GM10248 (cell line): ENCODE measurements around the gene SAP30.

ENCODE experiments used
- CTCF ChIA-PET: fragments of 300-600 bp; sonication (Branson Sonifier 250); formaldehyde crosslinking; extraction: SDS; loops from one replicate; lab custom pipeline; 2021; ENCODE audit warnings: antibody characterized with exemption; lab: Yijun Ruan, JAX
- POLR2A ChIA-PET: fragments of 350-650 bp; sonication (Branson Sonifier 250); formaldehyde crosslinking; extraction: SDS; loops from one replicate; lab custom pipeline; 2020; ENCODE audit warnings: antibody characterized with exemption; lab: Yijun Ruan, JAX
- DNase-seq: peaks from one replicate; pipeline ENCODE4 v3.0.0; 2012; ENCODE audit errors: extremely low spot score
- CTCF ChIP-seq: IDR thresholded peaks from 2 replicates; pipeline ENCODE4 v1.5.1; 2012; ENCODE audit warnings: mild to moderate bottlenecking, low read depth; ENCODE audit errors: extremely low read depth, missing control alignments, control extremely low read depth

SAP30 gene

DNA sequence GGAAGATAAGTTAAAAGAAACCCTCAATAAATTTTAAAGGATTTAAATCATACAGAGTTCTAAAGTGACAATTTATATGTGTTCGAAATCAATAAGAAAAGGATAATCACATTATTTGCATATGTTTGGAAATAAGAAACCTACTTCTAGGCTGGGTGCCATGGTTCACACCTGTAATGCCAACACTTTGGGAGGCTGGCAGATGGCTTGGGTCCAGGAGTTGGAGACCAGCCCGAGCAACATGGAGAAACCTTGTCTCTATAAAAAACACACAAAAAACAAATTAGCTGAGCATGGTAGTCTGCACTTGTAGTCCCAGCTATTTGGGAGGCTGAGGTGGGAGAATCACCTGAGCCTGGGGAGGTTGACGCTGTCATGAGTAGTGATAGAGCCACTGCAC is 8.1 kb upstream of the SAP30 start:
- DNase-seq, result no peak
- CTCF ChIA-PET, result no interaction called here

DNA sequence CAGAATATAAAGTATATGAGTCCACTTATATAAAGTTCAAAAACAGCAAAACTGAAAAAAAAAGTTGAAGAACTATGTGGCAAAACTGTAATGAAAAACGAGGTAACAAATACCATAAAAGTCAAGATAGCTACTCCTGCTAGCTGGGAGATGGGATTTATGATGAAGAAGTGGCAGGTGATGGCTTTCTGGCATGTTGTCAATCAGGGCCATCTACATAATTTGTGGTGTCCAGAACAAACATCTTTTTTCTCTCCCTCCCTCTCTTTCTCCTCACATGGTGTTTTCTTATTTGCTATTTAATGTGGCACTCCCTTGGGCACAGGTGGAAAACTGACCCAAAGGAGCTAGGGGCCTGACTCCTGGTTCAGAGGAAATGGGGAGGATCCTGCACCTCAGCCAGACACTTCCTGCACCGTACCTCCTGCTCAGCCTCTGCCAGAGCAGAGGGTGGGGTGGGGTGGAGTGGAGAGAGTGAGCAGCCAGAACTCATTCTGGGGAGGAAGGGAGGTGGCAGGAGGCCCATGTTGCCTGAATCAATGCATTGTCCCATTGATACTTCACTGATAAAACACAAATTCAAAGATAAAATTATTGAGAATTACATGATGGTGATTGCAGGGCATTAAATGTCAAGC is 5.3 kb upstream of the SAP30 start:
- CTCF ChIA-PET, result interaction anchor here (1.3 to 2.3 kb wide), 3 partner anchors 11 to 47 kb away, joined by 3 to 7 read pairs (median 3); no protein-coding TSS in a partner anchor
- no peak for TF ChIP-seq CTCF
- DNase-seq, result no peak
- POLR2A ChIA-PET, result no interaction called here

More for the DNA sequence above, 8.1 kb upstream of the SAP30 start:
- POLR2A ChIA-PET, result no interaction called here
- TF ChIP-seq CTCF, result no peak

DNA sequence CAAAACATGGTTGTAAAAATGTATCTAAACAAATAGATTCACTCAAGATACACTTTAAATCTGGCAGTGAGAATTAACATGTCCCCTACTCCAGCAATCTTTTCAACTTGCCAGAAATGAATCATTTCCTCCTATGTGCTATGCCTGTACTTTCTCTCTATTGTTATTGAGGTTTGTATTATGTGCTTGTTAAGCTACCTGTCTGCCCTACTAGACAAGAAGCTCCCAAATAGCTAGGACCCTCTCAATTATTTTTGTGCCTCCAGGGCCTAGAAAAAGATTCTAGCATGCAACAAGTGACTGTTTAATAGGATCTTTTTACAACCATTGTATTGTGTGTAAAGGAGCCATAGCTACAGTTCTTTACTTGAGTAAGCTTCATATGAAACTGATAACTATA is 3.5 kb upstream of the SAP30 start:
- POLR2A ChIA-PET, result interaction anchor here (0.8 to 1.0 kb wide), 2 partner anchors 33 to 34 kb away, joined by 3 read pairs; partner anchors contain the start of gene HMGB2
- DNase-seq, result peak; percentile 38
- no peak for TF ChIP-seq CTCF
- CTCF ChIA-PET, result interaction anchor here (0.7 to 3.6 kb wide), 7 partner anchors 11 to 110 kb away, joined by 3 to 16 read pairs (median 3); no protein-coding TSS in a partner anchor

GRCh38 chr4:173367946-173368345 is 2.8 kb upstream of the SAP30 start:
- POLR2A ChIA-PET, result interaction anchor here (0.8 to 1.0 kb wide), 2 partner anchors 34 to 35 kb away, joined by 3 read pairs; partner anchors contain the start of gene HMGB2
- CTCF ChIA-PET, result interaction anchor here (0.7 to 3.6 kb wide), 7 partner anchors 12 to 111 kb away, joined by 3 to 16 read pairs (median 3); no protein-coding TSS in a partner anchor
- DNase-seq, result no peak
- TF ChIP-seq CTCF, result no peak

DNA sequence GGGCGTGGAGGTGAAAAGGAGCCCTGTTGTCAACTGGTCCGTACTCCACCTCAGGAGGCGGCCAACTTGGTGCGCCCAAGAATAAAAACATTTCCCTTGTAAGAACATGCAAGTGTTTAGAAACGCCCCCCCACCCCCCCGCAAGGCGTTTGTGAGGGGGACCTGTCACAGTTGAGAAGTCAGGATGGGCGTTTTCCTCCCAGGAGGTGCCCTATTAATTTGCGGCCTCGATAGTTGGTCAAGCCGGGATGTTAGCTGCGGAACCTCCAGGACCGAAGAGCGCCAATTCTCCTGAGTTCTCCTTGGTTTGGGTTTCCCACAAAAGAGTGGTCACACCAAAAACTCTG is 651 bp upstream of the SAP30 start:
- DNase-seq, result peak; percentile 40
- ChIA-PET CTCF (interaction anchor here (0.8 to 3.6 kb wide), 7 partner anchors 12 to 51 kb away, joined by 3 to 16 read pairs (median 4); no protein-coding TSS in a partner anchor), POLR2A (interaction anchor here (0.6 to 5.1 kb wide), 6 partner anchors 33 to 144 kb away, joined by 3 to 70 read pairs (median 4); partner anchors contain the start of gene HMGB2)
- no peak for TF ChIP-seq CTCF

- DNase-seq, result peak; percentile 39
- no peak for TF ChIP-seq CTCF
- ChIA-PET CTCF (interaction anchor here (0.8 to 1.7 kb wide), 12 partner anchors 10 to 358 kb away, joined by 3 to 4 read pairs (median 3); no protein-coding TSS in a partner anchor), POLR2A (interaction anchor here (0.6 to 5.1 kb wide), 3 partner anchors 16 to 40 kb away, joined by 6 to 70 read pairs (median 6); partner anchors contain the start of gene HMGB2)
Observed at GRCh38 chr4:173371292-173372192, 788 bp downstream of the SAP30 start.
